GM12878 (cell line): ENCODE measurements around the gene TMEM131L. TPM values are rescaled to one million over a fixed set of nuclear protein-coding genes. Genes with fewer than 3 reads are reported as not detected.

Experiments used
- CBX5 ChIP-seq: sonication (generic); IDR thresholded peaks from 2 replicates; pipeline ENCODE4 v1.6.1; 2016; ENCODE audit warnings: low read depth, moderate library complexity, mild to moderate bottlenecking, inconsistent platforms
- CEBPB ChIP-seq, 2 experiments: fragments of 150-350 bp in 1 of 2; IDR thresholded peaks; 2 replicates each; pipeline ENCODE4 v1.6.1; 2012 to 2014; ENCODE audit warnings: low read depth in 2 of 2, low read length in 2 of 2, borderline replicate concordance in 1 of 2, inconsistent platforms in 1 of 2
- CREM ChIP-seq: IDR thresholded peaks from 2 replicates; pipeline ENCODE4 v1.6.1; 2014; ENCODE audit warnings: antibody characterized with exemption, low read depth
- EED ChIP-seq: sonication (generic); IDR thresholded peaks from 2 replicates; pipeline ENCODE4 v1.6.1; 2016; ENCODE audit warnings: antibody characterized with exemption, low read depth
- EP300 ChIP-seq, 2 experiments: fragments of 150-350 bp in 1 of 2; IDR thresholded peaks; 2 replicates each; pipeline ENCODE4 v1.6.1; 2011 to 2012; ENCODE audit warnings: low read depth in 2 of 2, low read length in 2 of 2, borderline replicate concordance in 1 of 2, improper control_type of control experiment in 1 of 2, inconsistent platforms in 1 of 2; ENCODE audit not compliant: control insufficient read depth in 1 of 2
- FOXM1 ChIP-seq: IDR thresholded peaks from 2 replicates; pipeline ENCODE4 v1.6.1; 2012; ENCODE audit warnings: low read depth, mild to moderate bottlenecking, inconsistent platforms, low read length, moderate library complexity
- HCFC1 ChIP-seq: fragments of 150-350 bp; IDR thresholded peaks from 2 replicates; pipeline ENCODE4 v1.6.1; 2014; ENCODE audit warnings: low read length
- LARP7 ChIP-seq: fragments of 450-650 bp; IDR thresholded peaks from 2 replicates; pipeline ENCODE4 v1.6.1; 2017; ENCODE audit warnings: mild to moderate bottlenecking
- MEF2B ChIP-seq: fragments of 450-650 bp; IDR thresholded peaks from 2 replicates; pipeline ENCODE4 v1.6.1; 2018; ENCODE audit warnings: mild to moderate bottlenecking, moderate library complexity; ENCODE audit not compliant: partially characterized antibody, poor library complexity, severe bottlenecking
- NFXL1 ChIP-seq: fragments of 450-650 bp; IDR thresholded peaks from 2 replicates; pipeline ENCODE4 v1.6.1; 2017; ENCODE audit warnings: antibody characterized with exemption, mild to moderate bottlenecking, borderline replicate concordance
- PAX5 ChIP-seq: IDR thresholded peaks from 2 replicates; pipeline ENCODE4 v1.6.1; 2011; ENCODE audit warnings: low read depth, low read length, borderline replicate concordance
- PAX8 ChIP-seq: fragments of 450-650 bp; IDR thresholded peaks from 2 replicates; pipeline ENCODE4 v1.6.1; 2017; ENCODE audit warnings: mild to moderate bottlenecking, moderate library complexity
- RELB ChIP-seq: fragments of 450-650 bp; IDR thresholded peaks from 2 replicates; pipeline ENCODE4 v1.6.1; 2017; ENCODE audit warnings: low read depth, mild to moderate bottlenecking, moderate library complexity
- SPI1 ChIP-seq: IDR thresholded peaks from 2 replicates; pipeline ENCODE4 v1.6.1; 2011; ENCODE audit warnings: low read depth, mild to moderate bottlenecking, low read length, moderate library complexity, borderline replicate concordance; ENCODE audit not compliant: insufficient read depth
- SRF ChIP-seq, 2 experiments: IDR thresholded peaks; 2 replicates each; pipeline ENCODE4 v1.6.1; 2011; ENCODE audit warnings: low read depth in 2 of 2, low read length in 2 of 2, mild to moderate bottlenecking in 1 of 2, moderate library complexity in 1 of 2
- TBL1XR1 ChIP-seq: IDR thresholded peaks from 2 replicates; pipeline ENCODE4 v1.6.1; 2012; ENCODE audit warnings: low read depth, low read length, improper control_type of control experiment
- TCF3 ChIP-seq: IDR thresholded peaks from 2 replicates; pipeline ENCODE4 v1.6.1; 2012; ENCODE audit warnings: low read depth, mild to moderate bottlenecking, low read length, borderline replicate concordance; ENCODE audit not compliant: insufficient read depth
- ZNF217 ChIP-seq: fragments of 450-650 bp; IDR thresholded peaks from 2 replicates; pipeline ENCODE4 v1.6.1; 2017; ENCODE audit warnings: antibody characterized with exemption, mild to moderate bottlenecking
- ZZZ3 ChIP-seq: IDR thresholded peaks from 2 replicates; pipeline ENCODE4 v1.6.1; 2011; ENCODE audit warnings: low read depth; ENCODE audit not compliant: control insufficient read depth, insufficient read length
- polyA plus RNA-seq, 11 experiments: library from polyadenylated mRNA; depleted of rRNA in 4 of 11; unstranded in 6 of 11; stranded (reverse) in 5 of 11; fragments of >200 nt; fragmentation: Nextera tagmentation in 4 of 11; fragmentation: Illumina TruSeq in 1 of 11; extraction: Ambion mirVana in 4 of 11; extraction: Trizol in 1 of 11; gene quantifications; 1 replicate in 1 of 11; 2 replicates in 10 of 11; pipeline versions ENCODE4 v1.2.1 to v1.2.3, GENCODE V29; 2011 to 2016; ENCODE audit warnings: inconsistent platforms in 2 of 11, missing spikeins in 2 of 11, low read depth in 1 of 11
- total RNA-seq, 4 experiments: library from RNA; depleted of rRNA in 3 of 4; stranded (reverse); fragments of >200 nt in 3 of 4; fragmentation: Illumina TruSeq in 1 of 4; extraction: Trizol in 1 of 4; gene quantifications; 2 replicates each; pipeline versions ENCODE4 v1.2.1 to v1.2.3, GENCODE V29; 2013 to 2021
- TF ChIP-seq, protein P1 (sequence below): IDR thresholded peaks from 2 replicates; pipeline ENCODE4 v1.6.1; 2012; ENCODE audit warnings: low read depth, low read length, improper control_type of control experiment
- TF ChIP-seq, protein P2 (sequence below): fragments of 450-650 bp; formaldehyde crosslinking; IDR thresholded peaks from 2 replicates; pipeline ENCODE4 v1.4.0; 2020; ENCODE audit warnings: mild to moderate bottlenecking, moderate library complexity
- TF ChIP-seq, protein P3 (sequence below), 3 experiments: IDR thresholded peaks in 2 of 3; conservative IDR thresholded peaks in 1 of 3; 2 replicates each; pipeline ENCODE4 v1.5.1; 2011; ENCODE audit warnings: low read depth in 3 of 3, low read length in 3 of 3, mild to moderate bottlenecking in 3 of 3, control low read depth in 2 of 3, moderate library complexity in 2 of 3, inconsistent platforms in 1 of 3, mixed read lengths in 1 of 3; ENCODE audit not compliant: control insufficient read depth in 2 of 3, insufficient read depth in 1 of 3; ENCODE audit errors: extremely low read depth in 1 of 3

Gene TMEM131L
- total and polyA plus RNA-seq, 10 of the 15 experiments (the other 5 are each of a cell fraction or from before 2014, with no cell fraction given) = 8.5 to 101 (median 74.4) TPM

DNA sequence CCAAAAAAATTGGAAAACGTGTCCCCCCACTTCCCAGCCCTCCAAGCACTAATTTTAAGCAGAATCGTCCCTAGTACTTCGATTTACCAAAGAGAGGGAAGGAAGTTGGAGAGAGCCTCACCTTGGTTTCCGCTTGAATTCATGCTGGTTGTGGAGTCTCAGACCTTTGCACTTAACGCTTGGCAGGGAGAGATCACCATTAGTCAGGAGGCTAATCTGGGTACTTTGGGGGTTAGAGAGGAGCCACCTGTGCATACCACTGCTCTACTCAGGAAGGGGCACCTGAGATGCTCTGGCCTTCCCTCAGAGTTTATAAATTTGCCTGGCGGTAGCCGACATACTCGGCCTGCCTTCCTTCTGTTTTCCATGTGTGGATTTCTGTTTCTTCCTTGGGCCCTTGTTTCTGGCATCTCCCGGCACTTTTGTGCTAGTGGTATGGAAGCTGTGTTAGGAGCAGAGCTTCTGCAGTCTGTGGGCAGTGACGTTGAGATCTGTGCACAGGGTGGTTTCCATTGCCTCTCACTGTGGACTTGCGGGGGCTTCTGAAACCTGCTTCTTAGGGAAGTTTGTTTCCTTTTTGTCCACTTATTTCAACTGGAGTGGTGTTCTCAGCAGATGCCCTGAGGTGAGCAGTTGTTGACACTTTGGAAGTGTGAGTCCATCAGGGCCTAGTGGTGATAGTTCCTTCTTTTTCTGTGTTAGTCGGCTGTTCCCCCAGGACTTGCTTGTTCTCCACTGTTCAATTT lies 104.2 kb downstream of the TMEM131L start (continued):
- no peak for TF ChIP-seq CBX5
- no peak for TF ChIP-seq NFXL1
- no peak for TF ChIP-seq TBL1XR1
- no peak for TF ChIP-seq PAX8
- TF ChIP-seq HCFC1 = no peak
- peak; percentile 71 for TF ChIP-seq RELB
- no peak for TF ChIP-seq SRF (IDR thresholded peaks at IDR 0.05; ENCODE audit: low read depth in 2 of 2, low read length in 2 of 2)
- TF ChIP-seq ZZZ3 = no peak
- no peak for TF ChIP-seq PAX5
- peak; percentile 88 for TF ChIP-seq EED
- TF ChIP-seq, protein P1, sequence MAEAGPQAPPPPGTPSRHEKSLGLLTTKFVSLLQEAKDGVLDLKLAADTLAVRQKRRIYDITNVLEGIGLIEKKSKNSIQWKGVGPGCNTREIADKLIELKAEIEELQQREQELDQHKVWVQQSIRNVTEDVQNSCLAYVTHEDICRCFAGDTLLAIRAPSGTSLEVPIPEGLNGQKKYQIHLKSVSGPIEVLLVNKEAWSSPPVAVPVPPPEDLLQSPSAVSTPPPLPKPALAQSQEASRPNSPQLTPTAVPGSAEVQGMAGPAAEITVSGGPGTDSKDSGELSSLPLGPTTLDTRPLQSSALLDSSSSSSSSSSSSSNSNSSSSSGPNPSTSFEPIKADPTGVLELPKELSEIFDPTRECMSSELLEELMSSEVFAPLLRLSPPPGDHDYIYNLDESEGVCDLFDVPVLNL = no peak
- TF ChIP-seq EP300 (IDR thresholded peaks at IDR 0.05; ENCODE audit: borderline replicate concordance in 1 of 2, control insufficient read depth in 1 of 2, low read depth in 2 of 2, low read length in 2 of 2) = no peak
- no peak for TF ChIP-seq LARP7
- no peak for TF ChIP-seq TCF3
- TF ChIP-seq, protein P2, sequence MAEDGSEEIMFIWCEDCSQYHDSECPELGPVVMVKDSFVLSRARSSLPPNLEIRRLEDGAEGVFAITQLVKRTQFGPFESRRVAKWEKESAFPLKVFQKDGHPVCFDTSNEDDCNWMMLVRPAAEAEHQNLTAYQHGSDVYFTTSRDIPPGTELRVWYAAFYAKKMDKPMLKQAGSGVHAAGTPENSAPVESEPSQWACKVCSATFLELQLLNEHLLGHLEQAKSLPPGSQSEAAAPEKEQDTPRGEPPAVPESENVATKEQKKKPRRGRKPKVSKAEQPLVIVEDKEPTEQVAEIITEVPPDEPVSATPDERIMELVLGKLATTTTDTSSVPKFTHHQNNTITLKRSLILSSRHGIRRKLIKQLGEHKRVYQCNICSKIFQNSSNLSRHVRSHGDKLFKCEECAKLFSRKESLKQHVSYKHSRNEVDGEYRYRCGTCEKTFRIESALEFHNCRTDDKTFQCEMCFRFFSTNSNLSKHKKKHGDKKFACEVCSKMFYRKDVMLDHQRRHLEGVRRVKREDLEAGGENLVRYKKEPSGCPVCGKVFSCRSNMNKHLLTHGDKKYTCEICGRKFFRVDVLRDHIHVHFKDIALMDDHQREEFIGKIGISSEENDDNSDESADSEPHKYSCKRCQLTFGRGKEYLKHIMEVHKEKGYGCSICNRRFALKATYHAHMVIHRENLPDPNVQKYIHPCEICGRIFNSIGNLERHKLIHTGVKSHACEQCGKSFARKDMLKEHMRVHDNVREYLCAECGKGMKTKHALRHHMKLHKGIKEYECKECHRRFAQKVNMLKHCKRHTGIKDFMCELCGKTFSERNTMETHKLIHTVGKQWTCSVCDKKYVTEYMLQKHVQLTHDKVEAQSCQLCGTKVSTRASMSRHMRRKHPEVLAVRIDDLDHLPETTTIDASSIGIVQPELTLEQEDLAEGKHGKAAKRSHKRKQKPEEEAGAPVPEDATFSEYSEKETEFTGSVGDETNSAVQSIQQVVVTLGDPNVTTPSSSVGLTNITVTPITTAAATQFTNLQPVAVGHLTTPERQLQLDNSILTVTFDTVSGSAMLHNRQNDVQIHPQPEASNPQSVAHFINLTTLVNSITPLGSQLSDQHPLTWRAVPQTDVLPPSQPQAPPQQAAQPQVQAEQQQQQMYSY = no peak
- TF ChIP-seq FOXM1 = 0 out of 2 replicates have a peak, but pooled peaks have one; percentile 1
- peak; percentile 56; the same call in 1 of the 2 replicates for TF ChIP-seq CREM
- no peak for TF ChIP-seq MEF2B
- TF ChIP-seq SPI1 = no peak
- no peak for TF ChIP-seq CEBPB (IDR thresholded peaks at IDR 0.05; ENCODE audit: borderline replicate concordance in 1 of 2, low read depth in 2 of 2, low read length in 2 of 2)
- TF ChIP-seq, protein P3, sequence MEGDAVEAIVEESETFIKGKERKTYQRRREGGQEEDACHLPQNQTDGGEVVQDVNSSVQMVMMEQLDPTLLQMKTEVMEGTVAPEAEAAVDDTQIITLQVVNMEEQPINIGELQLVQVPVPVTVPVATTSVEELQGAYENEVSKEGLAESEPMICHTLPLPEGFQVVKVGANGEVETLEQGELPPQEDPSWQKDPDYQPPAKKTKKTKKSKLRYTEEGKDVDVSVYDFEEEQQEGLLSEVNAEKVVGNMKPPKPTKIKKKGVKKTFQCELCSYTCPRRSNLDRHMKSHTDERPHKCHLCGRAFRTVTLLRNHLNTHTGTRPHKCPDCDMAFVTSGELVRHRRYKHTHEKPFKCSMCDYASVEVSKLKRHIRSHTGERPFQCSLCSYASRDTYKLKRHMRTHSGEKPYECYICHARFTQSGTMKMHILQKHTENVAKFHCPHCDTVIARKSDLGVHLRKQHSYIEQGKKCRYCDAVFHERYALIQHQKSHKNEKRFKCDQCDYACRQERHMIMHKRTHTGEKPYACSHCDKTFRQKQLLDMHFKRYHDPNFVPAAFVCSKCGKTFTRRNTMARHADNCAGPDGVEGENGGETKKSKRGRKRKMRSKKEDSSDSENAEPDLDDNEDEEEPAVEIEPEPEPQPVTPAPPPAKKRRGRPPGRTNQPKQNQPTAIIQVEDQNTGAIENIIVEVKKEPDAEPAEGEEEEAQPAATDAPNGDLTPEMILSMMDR (IDR thresholded peaks at IDR 0.05 in 2 of 3, conservative IDR thresholded peaks at IDR 0.05 in 1 of 3; ENCODE audit: control insufficient read depth in 2 of 3, extremely low read depth in 1 of 3, insufficient read depth in 1 of 3, low read depth in 3 of 3, low read length in 3 of 3) = no peak
- TF ChIP-seq ZNF217 = no peak
